Measurements from ENCODE around the gene LRPAP1.
"Not testable (repeated sequence)": the region's sequence is repeated elsewhere in the genome, so short reads cannot be mapped to it uniquely, and the experiment has no call there.

- TF ChIP-seq POLR2A (IDR thresholded peaks at IDR 0.05; ENCODE audit: low read length); GATA1 (IDR thresholded peaks at IDR 0.05; ENCODE audit: low read depth, low read length): not testable (repeated sequence)
Measured at GRCh38 chr4:3511601-3512000, 20.6 kb downstream of the LRPAP1 start.
